ENCODE measurements around the gene LDHD.

LDHD gene

GRCh38 chr16:75108792-75109731 is 7.5 kb downstream of the LDHD start:
- H3K4me3 ChIP-seq (ENCODE audit: insufficient read depth, low read depth, low read length) = no peak overlapping the region
- H3K36me3 ChIP-seq (ENCODE audit: control insufficient read depth, insufficient read depth, low read length) = peaks cover 3% of the 10 kb centered on the region
- no peaks in the 10 kb centered on the region for H3K9me3 ChIP-seq (ENCODE audit: control insufficient read depth, low read length)
- no peaks in the 10 kb centered on the region for H3K27me3 ChIP-seq (ENCODE audit: control insufficient read depth, insufficient read depth, low read length, poor library complexity, severe bottlenecking)
- WGBS, 2 experiments = 81 to 84% methylated on average over 27 of the region's 27 CpGs
- H3K4me1 ChIP-seq (ENCODE audit: control insufficient read depth, insufficient read depth, low read length) = peaks cover 34% of the 10 kb centered on the region
- no peak overlapping the region for H3K27ac ChIP-seq (ENCODE audit: insufficient read depth, low read depth, low read length, poor library complexity, severe bottlenecking)

DNA sequence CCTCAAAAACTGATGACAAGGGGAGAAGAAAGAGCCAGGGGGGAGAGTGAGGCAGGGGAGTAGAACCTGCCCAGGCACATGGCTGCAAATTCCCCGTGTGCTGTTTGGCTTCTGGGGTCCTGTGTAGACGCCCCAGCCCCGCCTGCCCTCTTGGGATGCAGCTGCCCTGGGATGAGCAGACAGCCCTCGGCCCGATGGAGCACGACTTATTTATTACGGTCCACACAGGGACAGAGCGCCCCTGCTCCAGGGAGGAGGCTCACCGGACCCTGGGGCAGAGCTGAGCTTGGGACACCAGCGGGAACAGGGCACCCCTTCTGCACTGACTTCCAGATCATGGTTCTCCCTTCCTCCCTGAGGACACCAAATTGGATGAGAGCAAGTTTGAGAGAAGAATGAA is 9.1 kb downstream of the LDHD start:
- whole genome bisulfite sequencing, 2 experiments = 94 to 95% methylated on average over 10 of the region's 10 CpGs
- H3K27me3 ChIP-seq (ENCODE audit: control insufficient read depth, insufficient read depth, low read length, poor library complexity, severe bottlenecking) = no peaks in the 10 kb centered on the region

DNA sequence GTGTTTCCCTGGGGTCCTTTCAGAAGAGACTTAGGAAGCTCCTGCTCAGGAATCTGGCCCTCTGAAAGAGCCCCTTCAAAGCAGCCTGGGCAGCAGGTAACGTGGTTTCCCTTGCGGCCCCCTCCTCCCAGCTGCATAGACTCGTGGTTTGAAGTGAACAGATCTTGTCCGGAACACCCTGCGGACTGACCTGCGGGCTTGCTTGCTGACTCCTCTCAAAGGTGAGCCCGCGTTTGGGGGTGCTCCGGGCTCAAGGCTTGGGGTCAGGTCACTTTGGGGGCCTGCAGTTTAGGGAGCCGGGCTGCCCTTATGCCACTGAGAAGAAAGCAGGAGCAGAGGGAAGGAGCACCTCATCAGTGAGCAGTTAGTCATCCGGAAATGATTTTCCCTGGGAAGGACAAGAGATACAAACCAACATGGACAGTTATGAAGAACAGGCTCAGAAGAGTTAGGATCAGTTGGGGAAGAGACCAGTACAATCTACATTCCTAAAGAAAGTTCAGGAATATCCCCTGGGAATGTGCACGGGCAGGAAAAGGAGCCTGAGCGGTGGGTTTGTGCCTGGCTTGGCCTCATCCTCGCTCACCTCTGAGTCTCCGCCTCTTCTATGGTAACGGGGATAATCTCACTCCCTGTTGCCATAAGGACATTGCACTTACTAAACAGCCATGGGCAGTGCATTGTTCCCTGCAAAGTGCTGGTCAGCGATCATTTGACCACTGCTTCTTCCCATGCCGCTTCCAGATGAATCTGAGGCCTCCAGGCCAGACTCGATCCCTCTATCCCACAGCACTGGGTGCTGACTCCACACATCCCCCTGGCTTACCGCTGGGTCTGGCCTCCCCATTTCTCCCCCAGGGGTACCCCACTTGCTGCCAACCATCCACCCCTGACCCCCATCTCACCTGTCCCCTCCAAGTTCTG is 10.0 kb downstream of the LDHD start:
- no peaks in the 10 kb centered on the region for H3K27me3 ChIP-seq (ENCODE audit: control insufficient read depth, insufficient read depth, low read length, poor library complexity, severe bottlenecking)
- WGBS, 2 experiments = 95% methylated on average over 20 of the region's 20 CpGs
- peak overlapping the region; percentile 13 for H3K27ac ChIP-seq (ENCODE audit: insufficient read depth, low read depth, low read length, poor library complexity, severe bottlenecking)
- H3K36me3 ChIP-seq (ENCODE audit: control insufficient read depth, insufficient read depth, low read length) = peaks cover 3% of the 10 kb centered on the region
- no peaks in the 10 kb centered on the region for H3K9me3 ChIP-seq (ENCODE audit: control insufficient read depth, low read length)
- H3K4me1 ChIP-seq (ENCODE audit: control insufficient read depth, insufficient read depth, low read length) = peaks cover 34% of the 10 kb centered on the region
- H3K4me3 ChIP-seq (ENCODE audit: insufficient read depth, low read depth, low read length) = no peak overlapping the region

More for the DNA sequence above, 9.1 kb downstream of the LDHD start:
- Histone ChIP-seq H3K4me1 (ENCODE audit: control insufficient read depth, insufficient read depth, low read length) (peaks cover 34% of the 10 kb centered on the region), H3K36me3 (ENCODE audit: control insufficient read depth, insufficient read depth, low read length) (peaks cover 3% of the 10 kb centered on the region), H3K4me3 (ENCODE audit: insufficient read depth, low read depth, low read length) (no peak overlapping the region), H3K9me3 (ENCODE audit: control insufficient read depth, low read length) (no peaks in the 10 kb centered on the region), H3K27ac (ENCODE audit: insufficient read depth, low read depth, low read length, poor library complexity, severe bottlenecking) (no peak overlapping the region)

DNA sequence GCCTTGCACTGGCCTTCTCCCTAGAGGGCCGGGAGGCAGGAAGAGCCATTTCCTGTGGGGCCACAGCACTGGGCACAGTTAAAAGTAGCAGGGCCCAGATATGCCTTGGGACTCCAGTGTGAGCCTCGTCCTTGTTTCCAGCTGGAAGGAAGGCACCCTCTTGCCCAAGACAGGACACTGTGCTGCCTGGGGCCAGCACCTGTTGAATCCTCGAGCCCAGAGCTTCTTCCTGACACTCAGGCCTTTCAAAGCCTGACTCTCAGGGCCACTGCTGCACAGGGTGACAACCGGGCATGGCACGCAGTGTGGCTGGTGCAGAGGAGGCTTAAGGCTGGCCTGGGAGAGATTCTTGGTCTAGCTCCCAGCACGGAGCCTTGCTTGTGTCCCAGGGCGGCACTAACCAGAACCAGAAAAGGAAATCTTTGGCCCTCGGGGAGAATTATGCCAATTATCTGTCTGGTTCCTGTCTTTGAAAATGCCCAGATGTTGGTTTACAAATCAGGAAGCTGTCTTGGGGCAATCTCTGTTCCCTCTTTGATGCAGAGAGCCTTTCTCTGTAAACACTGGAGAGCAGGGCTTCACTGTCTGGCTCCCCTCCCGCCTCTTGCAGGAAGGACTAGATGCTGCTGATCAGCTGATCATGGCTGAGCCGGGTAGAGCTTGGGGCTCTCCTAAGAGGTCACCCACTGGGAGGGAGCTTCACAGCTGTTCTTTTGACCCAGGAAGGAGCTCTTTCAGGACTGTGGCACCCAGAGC is 11.1 kb downstream of the LDHD start:
- Histone ChIP-seq H3K9me3 (ENCODE audit: control insufficient read depth, low read length) (no peaks in the 10 kb centered on the region), H3K36me3 (ENCODE audit: control insufficient read depth, insufficient read depth, low read length) (peaks cover 3% of the 10 kb centered on the region), H3K27ac (ENCODE audit: insufficient read depth, low read depth, low read length, poor library complexity, severe bottlenecking) (peak overlapping the region; percentile 8), H3K27me3 (ENCODE audit: control insufficient read depth, insufficient read depth, low read length, poor library complexity, severe bottlenecking) (no peaks in the 10 kb centered on the region), H3K4me1 (ENCODE audit: control insufficient read depth, insufficient read depth, low read length) (peaks cover 26% of the 10 kb centered on the region), H3K4me3 (ENCODE audit: insufficient read depth, low read depth, low read length) (no peak overlapping the region)
- 87 to 88% methylated on average over 10 of the region's 10 CpGs for WGBS, 2 experiments

GRCh38 chr16:75104836-75105235 is 11.7 kb downstream of the LDHD start:
- Histone ChIP-seq H3K36me3 (ENCODE audit: control insufficient read depth, insufficient read depth, low read length) (peaks cover 3% of the 10 kb centered on the region), H3K27me3 (ENCODE audit: control insufficient read depth, insufficient read depth, low read length, poor library complexity, severe bottlenecking) (no peaks in the 10 kb centered on the region), H3K4me3 (ENCODE audit: insufficient read depth, low read depth, low read length) (no peak overlapping the region), H3K9me3 (ENCODE audit: control insufficient read depth, low read length) (no peaks in the 10 kb centered on the region), H3K4me1 (ENCODE audit: control insufficient read depth, insufficient read depth, low read length) (peaks cover 21% of the 10 kb centered on the region), H3K27ac (ENCODE audit: insufficient read depth, low read depth, low read length, poor library complexity, severe bottlenecking) (no peak overlapping the region)
- 95 to 96% methylated on average over 11 of the region's 11 CpGs for WGBS, 2 experiments

DNA sequence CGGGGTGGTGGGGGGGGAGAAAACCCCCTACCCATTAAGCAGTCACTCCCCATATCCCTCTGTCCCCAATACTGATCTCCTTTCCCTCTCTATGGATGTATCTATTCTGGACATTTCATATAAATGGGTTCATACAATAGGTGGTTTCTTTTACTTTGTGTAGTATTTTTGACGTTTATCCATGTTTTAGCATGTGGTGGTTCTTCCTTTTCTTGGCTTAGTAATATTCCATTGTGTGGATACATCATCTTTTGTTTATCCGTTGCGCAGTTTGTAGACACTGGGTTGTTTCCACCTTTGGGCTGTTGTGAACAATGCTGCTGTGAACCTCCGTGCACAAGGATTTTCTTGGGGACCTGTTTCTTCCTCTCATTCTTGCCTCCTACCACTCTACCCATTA is 12.6 kb downstream of the LDHD start:
- Histone ChIP-seq H3K27me3 (ENCODE audit: control insufficient read depth, insufficient read depth, low read length, poor library complexity, severe bottlenecking) (no peaks in the 10 kb centered on the region), H3K9me3 (ENCODE audit: control insufficient read depth, low read length) (no peaks in the 10 kb centered on the region), H3K4me1 (ENCODE audit: control insufficient read depth, insufficient read depth, low read length) (peaks cover 24% of the 10 kb centered on the region), H3K4me3 (ENCODE audit: insufficient read depth, low read depth, low read length) (no peak overlapping the region), H3K36me3 (ENCODE audit: control insufficient read depth, insufficient read depth, low read length) (peaks cover 3% of the 10 kb centered on the region), H3K27ac (ENCODE audit: insufficient read depth, low read depth, low read length, poor library complexity, severe bottlenecking) (no peak overlapping the region)
- WGBS, 2 experiments = 94 to 96% methylated on average over 4 to 5 of the region's 5 CpGs

- no peak overlapping the region for H3K27ac ChIP-seq (ENCODE audit: insufficient read depth, low read depth, low read length, poor library complexity, severe bottlenecking)
- H3K4me1 ChIP-seq (ENCODE audit: control insufficient read depth, insufficient read depth, low read length) = peaks cover 31% of the 10 kb centered on the region
- H3K9me3 ChIP-seq (ENCODE audit: control insufficient read depth, low read length) = no peaks in the 10 kb centered on the region
- H3K4me3 ChIP-seq (ENCODE audit: insufficient read depth, low read depth, low read length) = no peak overlapping the region
- H3K27me3 ChIP-seq (ENCODE audit: control insufficient read depth, insufficient read depth, low read length, poor library complexity, severe bottlenecking) = no peaks in the 10 kb centered on the region
- peaks cover 3% of the 10 kb centered on the region for H3K36me3 ChIP-seq (ENCODE audit: control insufficient read depth, insufficient read depth, low read length)
- 94 to 96% methylated on average over 9 of the region's 9 CpGs for WGBS, 2 experiments
These were observed 14.0 kb downstream of the LDHD start for GRCh38 chr16:75102595-75102994.

DNA sequence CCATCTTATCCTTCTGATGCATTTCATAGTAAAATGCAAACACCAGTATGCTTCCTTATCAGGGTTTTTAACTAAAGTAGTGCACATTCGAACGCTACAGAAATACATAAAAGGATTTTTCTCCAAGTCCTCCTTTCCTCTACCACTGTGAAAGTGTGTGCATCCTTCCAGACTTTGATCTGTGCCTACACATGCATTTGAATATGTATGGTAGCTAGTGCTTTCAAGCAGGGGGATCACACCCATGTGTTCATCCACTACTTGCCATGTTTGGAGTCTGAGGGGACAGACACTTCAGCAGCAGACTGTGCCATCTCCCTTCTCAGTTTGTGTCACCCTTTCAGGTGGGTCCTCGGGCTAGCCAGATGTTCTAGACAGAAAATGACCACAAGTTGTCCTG is 14.9 kb downstream of the LDHD start:
- Histone ChIP-seq H3K9me3 (ENCODE audit: control insufficient read depth, low read length) (no peaks in the 10 kb centered on the region), H3K27me3 (ENCODE audit: control insufficient read depth, insufficient read depth, low read length, poor library complexity, severe bottlenecking) (no peaks in the 10 kb centered on the region), H3K4me1 (ENCODE audit: control insufficient read depth, insufficient read depth, low read length) (peaks cover 30% of the 10 kb centered on the region), H3K4me3 (ENCODE audit: insufficient read depth, low read depth, low read length) (no peak overlapping the region), H3K27ac (ENCODE audit: insufficient read depth, low read depth, low read length, poor library complexity, severe bottlenecking) (no peak overlapping the region), H3K36me3 (ENCODE audit: control insufficient read depth, insufficient read depth, low read length) (peaks cover 3% of the 10 kb centered on the region)
- 96 to 98% methylated on average over 3 of the region's 3 CpGs for WGBS, 2 experiments

DNA sequence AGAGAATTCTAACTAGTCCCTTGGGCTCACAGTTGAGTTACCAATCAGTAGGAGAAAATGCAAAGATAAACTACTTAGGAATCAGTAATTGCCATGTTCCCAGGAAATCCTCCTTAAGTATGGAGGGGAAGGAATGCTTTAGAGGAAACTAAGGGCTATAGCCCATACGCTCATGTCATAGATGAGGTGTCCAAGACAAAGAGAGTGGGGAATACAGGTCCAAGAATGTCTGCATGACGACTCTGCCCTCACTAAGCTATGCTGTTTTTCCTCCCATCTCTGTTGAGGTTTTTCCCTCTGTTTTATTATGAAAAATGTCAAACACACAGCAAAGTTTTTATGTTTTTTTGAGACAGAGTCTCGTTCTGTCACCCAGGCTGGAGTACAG is 16.0 kb downstream of the LDHD start:
- no peaks in the 10 kb centered on the region for H3K27me3 ChIP-seq (ENCODE audit: control insufficient read depth, insufficient read depth, low read length, poor library complexity, severe bottlenecking)
- WGBS, 2 experiments = 88 to 93% methylated on average over 3 of the region's 3 CpGs
- H3K36me3 ChIP-seq (ENCODE audit: control insufficient read depth, insufficient read depth, low read length) = no peaks in the 10 kb centered on the region
- H3K4me3 ChIP-seq (ENCODE audit: insufficient read depth, low read depth, low read length) = no peak overlapping the region
- H3K27ac ChIP-seq (ENCODE audit: insufficient read depth, low read depth, low read length, poor library complexity, severe bottlenecking) = no peak overlapping the region
- no peaks in the 10 kb centered on the region for H3K9me3 ChIP-seq (ENCODE audit: control insufficient read depth, low read length)
- peaks cover 22% of the 10 kb centered on the region for H3K4me1 ChIP-seq (ENCODE audit: control insufficient read depth, insufficient read depth, low read length)
